ENCODE results near the gene B4GALNT4. TPM values are rescaled to one million over a fixed set of nuclear protein-coding genes. Genes with fewer than 3 reads are reported as not detected.

B4GALNT4 gene
- total and polyA plus RNA-seq, 12 donors = 0.15 to 30.3 (median 1.6) TPM; not detected in 2

DNA sequence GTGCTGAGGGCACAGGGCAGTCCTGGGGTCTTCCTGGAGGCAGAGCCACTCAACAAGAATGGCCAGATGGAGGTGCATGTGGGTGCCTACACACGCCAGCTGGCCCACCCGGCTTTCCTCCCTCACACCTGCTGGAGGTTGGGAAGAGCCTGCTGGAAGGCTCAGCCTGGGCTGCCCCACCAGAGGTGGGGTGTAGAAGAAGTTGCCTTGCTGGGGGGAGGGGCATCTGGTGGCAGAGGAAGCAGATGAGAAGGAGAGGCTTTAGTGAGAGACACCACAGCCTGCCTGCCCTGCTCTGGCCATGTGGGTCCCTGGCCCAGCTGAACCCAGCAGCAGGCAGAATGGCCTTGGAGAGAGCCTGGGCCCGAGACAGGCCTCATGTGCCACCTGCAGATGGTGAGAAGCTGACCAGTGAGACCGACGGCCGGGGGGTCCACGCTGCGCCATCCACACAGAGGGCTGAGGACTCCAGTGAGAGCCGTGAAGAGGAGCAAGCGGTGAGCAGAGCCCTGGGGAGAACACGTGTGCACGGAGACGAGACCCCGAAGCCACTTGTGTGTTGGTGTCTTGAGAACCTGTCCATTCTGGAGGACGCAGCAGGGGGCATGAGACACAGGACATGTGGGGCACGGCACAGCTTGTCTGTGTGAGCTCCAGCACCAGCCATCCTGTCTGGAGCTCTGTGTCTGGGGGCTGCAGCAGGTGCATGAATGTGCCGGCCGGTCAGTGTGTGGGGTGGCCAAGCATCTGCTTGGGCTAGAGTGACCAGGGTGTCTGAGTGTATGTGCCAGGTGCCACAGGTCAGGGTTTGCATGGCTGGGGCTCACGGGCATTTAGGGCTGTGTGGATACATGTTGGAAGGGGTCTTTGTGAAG lies 2.7 kb downstream of the B4GALNT4 start:
- TF ChIP-seq, protein P1, sequence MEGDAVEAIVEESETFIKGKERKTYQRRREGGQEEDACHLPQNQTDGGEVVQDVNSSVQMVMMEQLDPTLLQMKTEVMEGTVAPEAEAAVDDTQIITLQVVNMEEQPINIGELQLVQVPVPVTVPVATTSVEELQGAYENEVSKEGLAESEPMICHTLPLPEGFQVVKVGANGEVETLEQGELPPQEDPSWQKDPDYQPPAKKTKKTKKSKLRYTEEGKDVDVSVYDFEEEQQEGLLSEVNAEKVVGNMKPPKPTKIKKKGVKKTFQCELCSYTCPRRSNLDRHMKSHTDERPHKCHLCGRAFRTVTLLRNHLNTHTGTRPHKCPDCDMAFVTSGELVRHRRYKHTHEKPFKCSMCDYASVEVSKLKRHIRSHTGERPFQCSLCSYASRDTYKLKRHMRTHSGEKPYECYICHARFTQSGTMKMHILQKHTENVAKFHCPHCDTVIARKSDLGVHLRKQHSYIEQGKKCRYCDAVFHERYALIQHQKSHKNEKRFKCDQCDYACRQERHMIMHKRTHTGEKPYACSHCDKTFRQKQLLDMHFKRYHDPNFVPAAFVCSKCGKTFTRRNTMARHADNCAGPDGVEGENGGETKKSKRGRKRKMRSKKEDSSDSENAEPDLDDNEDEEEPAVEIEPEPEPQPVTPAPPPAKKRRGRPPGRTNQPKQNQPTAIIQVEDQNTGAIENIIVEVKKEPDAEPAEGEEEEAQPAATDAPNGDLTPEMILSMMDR (IDR thresholded peaks at IDR 0.05) = no peak
- no peak for TF ChIP-seq POLR2A (IDR thresholded peaks at IDR 0.05)
- no peaks in the 10 kb centered on the region for H3K9me3 ChIP-seq (replicated peaks in 1 of 3)
- DNase-seq = no peak
- no peak overlapping the region for H3K4me3 ChIP-seq
- H3K27me3 ChIP-seq = peaks cover 14% of the 10 kb centered on the region
- H3K27ac ChIP-seq = no peak overlapping the region
- WGBS, 4 donors = 81 to 87% (median 86%) methylated on average over 14 to 19 of the region's 19 CpGs
- no peaks in the 10 kb centered on the region for H3K36me3 ChIP-seq (replicated peaks in 1 of 2)
- no peaks in the 10 kb centered on the region for H3K4me1 ChIP-seq (replicated peaks in 1 of 2)
- intact Hi-C loops (cut with DNase I) = no loop called here

DNA sequence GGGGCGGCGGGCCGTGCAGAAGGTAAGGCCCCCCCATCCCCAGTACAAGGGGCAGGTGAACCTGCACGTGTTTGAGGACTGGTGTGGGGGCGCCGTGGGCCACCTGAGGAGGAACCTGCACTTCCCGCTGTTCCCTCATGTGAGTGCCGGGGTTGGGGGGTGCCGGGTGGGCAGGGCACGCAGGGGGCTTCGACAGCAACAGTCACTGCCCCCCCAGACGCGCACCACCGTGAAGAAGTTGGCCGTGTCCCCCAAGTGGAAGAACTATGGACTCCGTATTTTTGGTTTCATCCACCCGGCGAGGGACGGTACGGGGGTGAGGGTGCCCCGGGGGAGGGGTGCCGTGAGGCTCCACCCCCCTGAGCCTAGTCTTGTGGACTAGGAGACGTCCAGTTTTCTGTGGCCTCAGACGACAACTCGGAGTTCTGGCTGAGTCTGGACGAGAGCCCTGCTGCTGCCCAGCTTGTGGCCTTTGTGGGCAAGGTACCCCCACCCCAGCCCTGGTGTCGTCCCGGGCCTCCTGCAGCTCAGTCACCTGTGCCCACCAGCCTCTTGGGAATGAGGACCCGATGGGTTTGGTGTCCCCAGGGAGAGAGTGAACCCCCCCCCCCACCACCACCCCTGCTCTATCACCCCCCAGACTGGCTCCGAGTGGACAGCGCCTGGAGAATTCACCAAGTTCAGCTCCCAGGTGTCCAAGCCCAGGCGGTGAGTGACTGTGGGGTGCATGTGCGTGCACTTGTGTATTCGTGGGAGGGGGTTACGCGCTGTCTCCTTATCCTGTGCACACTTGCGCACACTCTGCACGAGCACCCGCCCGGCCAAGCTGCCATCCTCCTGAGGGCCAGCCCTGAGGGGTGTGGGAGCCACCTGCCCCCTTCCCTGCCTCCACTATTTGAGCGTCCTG lies 3.8 kb downstream of the B4GALNT4 start:
- DNase-seq = no peak
- WGBS, 4 donors = 74 to 85% (median 80%) methylated on average over 16 to 41 of the region's 41 CpGs
- intact Hi-C loops (cut with DNase I) = no loop called here
- H3K4me3 ChIP-seq = no peak overlapping the region
- no peaks in the 10 kb centered on the region for H3K36me3 ChIP-seq (replicated peaks in 1 of 2)
- H3K27me3 ChIP-seq = peaks cover 7% of the 10 kb centered on the region
- H3K27ac ChIP-seq = no peak overlapping the region
- no peaks in the 10 kb centered on the region for H3K4me1 ChIP-seq (replicated peaks in 1 of 2)
- TF ChIP-seq, protein P1 (IDR thresholded peaks at IDR 0.05) = no peak
- TF ChIP-seq POLR2A (IDR thresholded peaks at IDR 0.05) = no peak
- no peaks in the 10 kb centered on the region for H3K9me3 ChIP-seq (replicated peaks in 1 of 3)

DNA sequence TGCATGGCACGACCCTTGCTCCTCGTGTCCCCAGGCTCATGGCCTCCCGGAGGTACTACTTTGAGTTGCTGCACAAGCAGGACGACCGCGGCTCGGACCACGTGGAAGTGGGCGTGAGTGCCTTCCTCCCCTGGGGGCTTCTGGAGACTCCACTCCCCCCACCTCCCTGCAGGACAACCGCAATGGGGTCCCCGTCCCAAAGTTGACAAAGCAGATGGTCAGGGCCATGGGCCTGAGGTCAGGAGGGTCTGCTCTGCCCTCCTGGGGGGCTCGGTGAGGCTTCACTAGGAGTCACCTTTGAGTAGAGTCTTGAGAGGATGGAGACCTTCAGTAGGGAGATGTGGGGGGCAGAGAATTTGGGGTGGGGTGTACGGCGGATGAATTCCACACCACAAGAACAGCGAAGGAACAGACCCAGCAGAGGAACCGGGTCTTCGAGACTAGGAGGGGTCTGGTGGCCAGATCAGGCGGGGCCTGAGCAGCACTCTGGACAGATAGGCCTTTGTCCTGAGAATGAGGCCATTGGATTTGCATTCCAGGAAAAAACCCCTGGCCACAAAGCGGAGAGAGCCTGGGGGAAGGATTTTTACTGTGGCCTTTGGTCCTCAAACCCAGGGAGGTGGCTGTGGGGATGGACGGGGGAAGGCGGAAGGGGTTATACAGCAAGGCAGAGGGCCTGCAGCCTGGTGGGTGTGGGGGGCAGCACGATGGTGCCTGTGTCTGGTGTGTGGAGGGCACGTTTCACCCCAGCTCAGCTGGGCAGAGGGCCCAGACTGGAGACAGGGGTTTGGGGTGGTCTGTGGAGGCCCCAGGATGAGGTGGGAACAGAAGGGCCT lies 4.6 kb downstream of the B4GALNT4 start:
- intact Hi-C loops (cut with DNase I) = no loop called here
- H3K27me3 ChIP-seq = no peaks in the 10 kb centered on the region
- DNase-seq = no peak
- no peak overlapping the region for H3K4me3 ChIP-seq
- H3K27ac ChIP-seq = no peak overlapping the region
- WGBS, 4 donors = 88 to 92% (median 90%) methylated on average over 17 to 23 of the region's 23 CpGs
- TF ChIP-seq, protein P1 (IDR thresholded peaks at IDR 0.05) = no peak
- no peak for TF ChIP-seq POLR2A (IDR thresholded peaks at IDR 0.05)
- no peaks in the 10 kb centered on the region for H3K4me1 ChIP-seq (replicated peaks in 1 of 2)
- no peaks in the 10 kb centered on the region for H3K36me3 ChIP-seq (replicated peaks in 1 of 2)
- no peaks in the 10 kb centered on the region for H3K9me3 ChIP-seq (replicated peaks in 1 of 3)
